Activated naive CD8-positive, alpha-beta T cell treated with anti-CD3 and anti-CD28 coated beads, Interleukin-2, amount 50 U/mL, for 24 hours (primary cell): ENCODE data around the gene NBAS.
"Not testable (repeated sequence)": the region's sequence is repeated elsewhere in the genome, so short reads cannot be mapped to it uniquely, and the experiment has no call there.

Experiments used
- ATAC-seq: fragments of 150-1000 bp; cut with Tn5 transposase; one replicate; pipeline ENCODE4 v1.10.0; 2021
- DNase-seq: peaks from one replicate; pipeline ENCODE4 v3.0.0; 2021
- H3K27ac Mint-ChIP-seq: one replicate; pipeline ENCODE4 v1.8.0; 2021; ENCODE audit warnings: mild to moderate bottlenecking, mixed read lengths
- H3K27me3 Mint-ChIP-seq: one replicate; pipeline ENCODE4 v1.8.0; 2021; ENCODE audit warnings: mixed read lengths
- H3K36me3 Mint-ChIP-seq: one replicate; pipeline ENCODE4 v1.8.0; 2021; ENCODE audit warnings: low read depth, mixed read lengths
- H3K4me1 Mint-ChIP-seq: one replicate; pipeline ENCODE4 v1.8.0; 2021; ENCODE audit warnings: mixed read lengths
- H3K4me3 Mint-ChIP-seq: one replicate; pipeline ENCODE4 v1.8.0; 2021; ENCODE audit warnings: mild to moderate bottlenecking, moderate library complexity, mixed read lengths
- H3K9me3 Mint-ChIP-seq: one replicate; pipeline ENCODE4 v1.8.0; 2021; ENCODE audit warnings: mixed read lengths

NBAS gene

DNA sequence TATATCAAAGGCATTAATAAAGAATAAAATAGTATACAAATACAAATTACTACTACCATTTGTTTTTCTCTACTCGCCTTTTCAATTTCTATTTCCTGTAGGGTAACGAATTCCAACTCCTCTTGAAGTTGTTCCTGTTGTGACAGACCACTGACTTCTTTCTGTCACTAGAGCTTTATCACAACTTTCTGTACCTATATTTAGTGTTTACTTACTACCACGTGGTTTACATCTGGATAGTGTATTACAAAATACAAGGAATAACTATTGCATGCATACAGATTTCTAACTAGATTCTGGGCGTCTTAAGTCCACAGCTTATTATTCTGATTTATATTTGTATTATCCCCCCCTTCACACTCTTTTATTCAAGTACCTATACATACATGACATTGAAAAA, 22.3 kb downstream of the NBAS start:
- Mint-ChIP-seq H3K36me3 (peaks cover 9% of the 10 kb centered on the region), H3K27ac (no peak overlapping the region), H3K27me3 (no peaks in the 10 kb centered on the region), H3K4me1 (peaks cover 9% of the 10 kb centered on the region), H3K4me3 (no peak overlapping the region), H3K9me3 (no peaks in the 10 kb centered on the region)
- ATAC-seq (no peak), DNase-seq (no peak)

DNA sequence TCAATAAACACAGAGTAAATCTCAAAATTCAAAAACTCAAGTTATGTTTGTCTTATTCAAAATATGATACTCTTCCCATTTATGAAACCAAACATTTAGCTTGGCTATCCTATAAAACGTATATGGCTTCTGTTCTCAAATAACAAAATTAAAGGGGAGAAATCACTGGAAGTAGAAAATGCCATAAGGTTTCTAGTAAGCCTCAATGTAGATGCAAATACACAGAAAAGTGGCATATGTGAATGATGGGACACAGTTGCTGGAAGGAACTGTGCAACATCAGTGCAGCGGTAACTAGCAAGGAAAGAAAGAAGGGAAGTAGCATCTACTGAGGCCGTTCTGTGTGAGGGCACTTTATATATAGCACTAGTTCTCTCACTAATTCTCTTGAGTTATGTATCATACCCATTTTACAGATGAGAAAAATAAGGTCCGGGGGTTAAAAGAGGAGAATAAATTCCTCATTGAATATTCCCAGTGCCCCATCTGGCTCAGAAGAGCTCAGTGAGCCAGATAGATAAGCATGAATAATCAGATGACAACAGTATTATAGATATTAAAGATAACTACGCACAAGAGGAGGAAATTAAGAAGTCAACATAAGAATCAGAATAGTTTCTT, 27.2 kb downstream of the NBAS start:
- Mint-ChIP-seq H3K4me1 (peaks cover 3% of the 10 kb centered on the region), H3K36me3 (peaks cover 20% of the 10 kb centered on the region), H3K27me3 (no peaks in the 10 kb centered on the region), H3K9me3 (no peaks in the 10 kb centered on the region), H3K4me3 (no peak overlapping the region), H3K27ac (no peak overlapping the region)
- DNase-seq (no peak), ATAC-seq (no peak)

DNA sequence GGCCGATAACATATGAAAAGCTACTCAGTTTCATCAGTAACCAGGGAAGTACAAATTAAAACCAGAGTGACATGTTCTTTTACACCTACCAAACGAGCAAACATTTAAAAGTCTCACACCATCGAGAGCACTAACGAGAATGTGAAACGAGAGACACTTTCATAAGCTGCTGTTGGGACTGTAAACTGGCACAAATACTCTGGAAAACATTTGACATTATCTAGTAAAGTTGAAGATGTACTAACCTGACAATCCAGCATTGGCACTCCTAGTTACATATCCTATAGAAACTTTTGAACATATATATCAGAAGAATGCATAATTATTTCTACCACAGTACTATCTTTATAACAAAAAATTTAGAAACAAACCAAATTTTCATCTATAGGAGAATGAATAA, 28.1 kb downstream of the NBAS start:
- no peak overlapping the region for H3K27ac Mint-ChIP-seq
- DNase-seq (no peak), ATAC-seq (no peak)
- peaks cover 20% of the 10 kb centered on the region for H3K36me3 Mint-ChIP-seq
- H3K4me3 Mint-ChIP-seq = no peak overlapping the region
- H3K4me1 Mint-ChIP-seq = peaks cover 3% of the 10 kb centered on the region
- H3K9me3 Mint-ChIP-seq = no peaks in the 10 kb centered on the region
- H3K27me3 Mint-ChIP-seq = no peaks in the 10 kb centered on the region

DNA sequence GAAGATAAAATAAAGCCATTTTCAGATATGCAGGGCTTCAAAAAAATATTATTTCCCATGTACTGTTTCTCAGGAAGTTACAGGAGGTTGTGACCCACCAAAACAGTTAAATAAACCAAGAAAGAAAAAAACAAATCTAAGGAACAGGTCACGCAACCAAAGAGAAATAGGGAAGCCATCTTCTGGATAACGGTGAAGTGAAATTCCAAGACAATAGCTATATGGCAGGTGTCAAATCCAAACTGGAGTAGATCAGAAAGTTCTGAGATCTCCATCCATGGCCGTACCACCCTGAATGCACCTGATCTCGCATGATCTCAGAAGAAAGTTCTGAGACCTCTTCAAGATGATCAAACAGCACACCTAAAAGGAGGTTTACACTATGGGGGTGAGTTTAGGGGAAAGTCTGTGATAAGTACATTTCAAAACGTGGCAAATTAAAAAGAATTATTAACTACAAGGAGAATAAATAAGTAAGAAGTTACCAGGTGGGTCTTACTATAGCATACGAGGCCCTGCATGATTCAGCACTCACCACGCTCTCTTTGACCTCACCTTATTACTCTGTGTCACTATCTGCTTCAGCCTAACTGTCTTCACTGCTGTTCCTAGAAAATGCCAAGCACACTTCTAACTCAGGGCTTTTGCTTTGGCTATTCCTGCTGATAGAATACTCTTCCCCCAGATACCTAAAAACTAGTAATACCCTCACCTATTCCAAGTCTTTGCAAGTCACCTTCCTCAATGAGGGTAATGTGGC, 29.9 kb downstream of the NBAS start:
- ATAC-seq (no peak), DNase-seq (no peak)
- peaks cover 31% of the 10 kb centered on the region for H3K36me3 Mint-ChIP-seq
- no peaks in the 10 kb centered on the region for H3K4me1 Mint-ChIP-seq
- H3K9me3 Mint-ChIP-seq = no peaks in the 10 kb centered on the region
- H3K4me3 Mint-ChIP-seq = no peak overlapping the region
- no peaks in the 10 kb centered on the region for H3K27me3 Mint-ChIP-seq
- H3K27ac Mint-ChIP-seq = no peak overlapping the region

DNA sequence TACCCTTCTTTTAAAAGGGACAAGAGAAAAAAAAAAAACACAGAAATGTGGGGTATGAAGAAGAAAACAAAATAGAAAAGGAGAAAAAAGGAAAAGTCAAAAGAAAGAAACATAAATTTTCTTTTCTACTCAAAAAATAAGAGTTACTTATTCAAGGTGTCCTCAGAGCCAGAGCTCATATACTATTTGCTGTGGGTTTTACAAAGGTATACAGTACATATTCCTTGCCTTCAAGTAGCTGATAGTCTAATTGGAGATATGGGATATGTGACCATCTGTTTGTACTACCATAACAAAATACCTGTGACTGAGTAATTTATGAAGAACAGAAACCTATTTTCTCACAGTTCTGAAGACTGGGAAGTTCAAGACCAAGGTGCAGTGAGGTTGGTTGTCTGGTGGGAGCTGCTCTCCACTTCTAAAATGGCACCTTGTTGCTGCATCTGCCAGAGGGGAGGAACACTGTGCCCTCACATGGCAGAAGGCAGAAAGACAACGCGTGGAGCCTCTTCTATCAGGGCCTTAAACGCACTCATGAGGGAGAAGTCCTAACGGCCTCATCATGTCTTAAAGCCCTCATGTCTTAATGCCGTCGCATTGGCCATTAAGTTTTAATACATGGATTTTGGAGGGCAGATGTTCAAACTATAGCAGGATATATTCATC, 33.9 kb downstream of the NBAS start:
- Mint-ChIP-seq H3K9me3 (no peaks in the 10 kb centered on the region), H3K36me3 (peaks cover 28% of the 10 kb centered on the region), H3K4me1 (no peaks in the 10 kb centered on the region), H3K27me3 (no peaks in the 10 kb centered on the region), H3K4me3 (no peak overlapping the region), H3K27ac (no peak overlapping the region)
- ATAC-seq (no peak), DNase-seq (no peak)

DNA sequence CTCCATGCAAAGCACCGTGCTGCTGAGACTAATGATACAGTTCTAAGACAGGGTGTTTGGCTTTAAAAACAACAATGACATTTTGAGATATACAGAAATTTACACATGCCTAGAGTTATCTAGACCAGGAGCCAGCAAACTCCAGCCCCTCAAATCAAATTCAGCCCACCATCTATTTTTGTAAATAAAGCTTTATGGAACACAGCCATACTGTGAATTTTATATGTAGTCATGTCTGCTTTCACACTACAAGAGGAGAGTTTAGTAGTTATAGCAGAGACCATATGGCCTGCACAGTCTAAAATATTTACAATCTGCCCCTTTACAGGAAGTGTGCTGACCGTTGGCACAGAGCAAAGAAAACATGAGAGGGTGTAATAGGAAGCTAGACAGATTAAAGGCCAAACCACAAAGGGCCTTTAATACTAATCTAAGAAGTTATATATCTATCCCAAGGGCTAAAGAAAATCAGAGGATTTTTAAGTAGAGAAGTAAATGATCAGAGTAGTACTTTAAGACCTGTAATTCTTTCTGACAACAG, 39.4 kb downstream of the NBAS start:
- ATAC-seq (no peak), DNase-seq (no peak)
- Mint-ChIP-seq H3K27me3 (no peaks in the 10 kb centered on the region), H3K36me3 (peaks cover 29% of the 10 kb centered on the region), H3K9me3 (no peaks in the 10 kb centered on the region), H3K4me1 (no peaks in the 10 kb centered on the region), H3K4me3 (no peak overlapping the region), H3K27ac (no peak overlapping the region)

DNA sequence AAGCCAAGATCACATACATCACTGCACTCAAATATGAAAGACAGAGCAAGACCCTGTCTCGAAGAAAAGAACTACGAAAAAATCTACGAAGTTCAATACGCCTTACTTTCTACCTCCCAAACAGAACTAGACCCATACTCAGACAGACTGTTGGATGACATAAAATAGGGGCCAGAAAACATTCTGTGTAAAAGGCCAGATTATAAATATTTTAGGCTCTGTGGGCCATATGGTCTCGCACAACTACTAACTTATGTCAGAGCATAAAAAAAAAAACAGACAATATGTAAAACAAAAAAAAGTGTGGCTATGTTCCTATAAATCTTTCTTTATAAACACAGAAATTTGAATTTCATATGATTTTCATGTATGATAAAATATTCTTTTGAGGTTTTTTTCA, 40.8 kb downstream of the NBAS start:
- H3K9me3 Mint-ChIP-seq = no peaks in the 10 kb centered on the region
- DNase-seq (no peak), ATAC-seq (no peak)
- peaks cover 25% of the 10 kb centered on the region for H3K36me3 Mint-ChIP-seq
- no peaks in the 10 kb centered on the region for H3K4me1 Mint-ChIP-seq
- H3K27me3 Mint-ChIP-seq = no peaks in the 10 kb centered on the region
- H3K27ac Mint-ChIP-seq = no peak overlapping the region
- no peak overlapping the region for H3K4me3 Mint-ChIP-seq

DNA sequence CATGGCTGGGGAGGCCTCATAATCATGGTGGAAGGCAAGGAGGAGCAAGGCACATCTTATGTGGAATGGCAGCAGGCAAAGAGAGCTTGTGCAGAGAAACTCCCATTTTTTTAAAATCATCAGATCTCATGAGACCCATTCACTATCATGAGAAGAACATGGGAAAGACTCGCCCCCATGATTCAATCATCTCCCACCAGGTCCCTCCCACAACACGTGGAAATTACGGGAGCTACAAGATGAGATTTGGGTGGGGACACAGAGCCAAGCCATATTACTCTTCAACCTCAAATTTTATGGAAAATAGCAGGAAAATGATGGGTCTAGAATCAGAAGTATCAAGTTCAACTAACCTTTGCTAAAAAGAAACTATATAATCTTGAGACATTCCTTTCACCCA, 42.4 kb downstream of the NBAS start:
- H3K4me3 Mint-ChIP-seq, ATAC-seq, H3K4me1 Mint-ChIP-seq, DNase-seq, H3K27ac Mint-ChIP-seq, H3K9me3 Mint-ChIP-seq, H3K27me3 Mint-ChIP-seq: not testable (repeated sequence)
- H3K36me3 Mint-ChIP-seq = peaks cover 30% of the 10 kb centered on the region

DNA sequence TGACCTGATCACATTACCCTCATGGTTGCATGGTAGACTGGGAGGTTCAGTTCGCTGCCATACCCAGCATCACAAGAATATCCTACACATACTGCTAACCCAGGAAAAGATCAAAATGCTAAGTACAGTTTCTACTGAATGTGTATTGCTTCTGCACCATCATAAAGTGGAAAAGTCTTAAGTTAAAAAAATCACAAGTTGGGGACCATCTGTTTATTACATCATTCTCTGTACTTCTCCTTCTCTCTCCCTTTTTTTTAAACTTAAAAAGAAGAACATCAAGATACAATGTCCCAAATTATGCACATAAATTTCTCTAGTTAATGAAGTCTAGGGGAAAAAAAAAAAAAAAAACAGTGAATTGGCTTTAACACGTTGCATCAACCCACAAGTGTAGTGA, 43.3 kb downstream of the NBAS start:
- Mint-ChIP-seq H3K27ac (no peak overlapping the region), H3K36me3 (peaks cover 40% of the 10 kb centered on the region)

DNA sequence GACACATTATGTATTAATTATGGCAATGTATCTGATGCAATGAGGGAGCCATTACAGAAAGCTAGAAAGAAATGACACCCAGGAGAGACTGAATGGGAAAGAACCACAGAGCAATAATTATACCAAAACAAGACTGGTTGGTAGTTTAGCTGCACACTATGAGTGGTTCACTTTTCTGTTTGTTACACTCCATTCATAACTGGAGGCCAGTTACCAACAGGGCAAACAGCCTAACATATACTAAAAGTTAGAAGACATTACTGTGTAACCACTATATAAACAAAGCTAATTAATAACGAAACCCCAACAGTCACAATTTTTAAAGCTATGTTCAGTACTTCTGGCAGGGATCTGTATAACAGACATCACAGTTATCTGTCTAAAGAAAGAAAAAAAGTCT, 49.4 kb downstream of the NBAS start:
- no peak overlapping the region for H3K27ac Mint-ChIP-seq
- no peak overlapping the region for H3K4me3 Mint-ChIP-seq
- DNase-seq (no peak), ATAC-seq (no peak)
- H3K36me3 Mint-ChIP-seq = peaks cover 49% of the 10 kb centered on the region
- no peaks in the 10 kb centered on the region for H3K4me1 Mint-ChIP-seq
- H3K9me3 Mint-ChIP-seq = no peaks in the 10 kb centered on the region
- no peaks in the 10 kb centered on the region for H3K27me3 Mint-ChIP-seq

More for the DNA sequence above, 43.3 kb downstream of the NBAS start:
- no peak overlapping the region for H3K4me3 Mint-ChIP-seq
- no peak for DNase-seq
- no peak for ATAC-seq
- H3K27me3 Mint-ChIP-seq = no peaks in the 10 kb centered on the region
- no peaks in the 10 kb centered on the region for H3K9me3 Mint-ChIP-seq
- H3K4me1 Mint-ChIP-seq = no peaks in the 10 kb centered on the region

DNA sequence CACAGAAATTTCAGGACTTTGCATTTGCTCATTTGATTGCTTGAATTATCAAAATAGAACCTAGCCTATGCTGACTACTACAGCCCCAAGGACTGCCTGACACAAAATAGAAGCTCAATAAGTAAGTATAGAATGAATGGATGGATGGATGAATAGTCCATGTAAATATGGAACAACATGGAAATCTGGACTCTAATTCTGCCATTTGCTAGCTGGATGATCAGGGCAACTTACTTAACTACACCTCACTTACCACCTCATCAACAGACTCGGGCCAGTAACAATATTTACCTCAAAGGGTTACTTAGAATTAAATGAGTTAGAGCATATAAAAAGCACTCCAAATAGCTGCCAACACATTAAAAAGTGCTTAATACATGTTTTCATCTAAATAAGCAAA, 50.6 kb downstream of the NBAS start:
- DNase-seq (no peak), ATAC-seq (no peak)
- Mint-ChIP-seq H3K4me1 (peaks cover 2% of the 10 kb centered on the region), H3K9me3 (no peaks in the 10 kb centered on the region), H3K27me3 (no peaks in the 10 kb centered on the region), H3K4me3 (no peak overlapping the region), H3K27ac (no peak overlapping the region), H3K36me3 (peaks cover 52% of the 10 kb centered on the region)

DNA sequence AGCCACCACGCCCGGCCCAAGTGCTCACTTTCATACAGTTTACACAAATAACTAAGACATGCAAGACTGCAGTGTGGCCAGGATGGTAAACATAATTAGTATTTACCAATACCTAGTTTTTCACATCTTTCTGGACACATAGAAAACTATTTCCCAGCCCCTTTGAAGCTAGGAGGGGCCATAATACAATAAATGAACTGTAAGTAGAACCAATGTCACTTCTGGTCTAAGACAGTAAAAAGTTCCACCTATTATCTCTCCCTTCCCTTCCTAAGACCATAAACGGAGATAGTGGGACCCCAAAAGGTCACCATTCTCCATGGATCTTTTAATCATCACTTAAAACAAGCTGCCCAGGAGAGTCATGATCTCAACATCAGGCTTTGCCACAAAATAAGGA, 51.0 kb downstream of the NBAS start:
- Mint-ChIP-seq H3K36me3 (peaks cover 54% of the 10 kb centered on the region), H3K4me3 (no peak overlapping the region), H3K27ac (no peak overlapping the region), H3K9me3 (no peaks in the 10 kb centered on the region), H3K4me1 (peaks cover 4% of the 10 kb centered on the region), H3K27me3 (no peaks in the 10 kb centered on the region)
- ATAC-seq (no peak), DNase-seq (no peak)

DNA sequence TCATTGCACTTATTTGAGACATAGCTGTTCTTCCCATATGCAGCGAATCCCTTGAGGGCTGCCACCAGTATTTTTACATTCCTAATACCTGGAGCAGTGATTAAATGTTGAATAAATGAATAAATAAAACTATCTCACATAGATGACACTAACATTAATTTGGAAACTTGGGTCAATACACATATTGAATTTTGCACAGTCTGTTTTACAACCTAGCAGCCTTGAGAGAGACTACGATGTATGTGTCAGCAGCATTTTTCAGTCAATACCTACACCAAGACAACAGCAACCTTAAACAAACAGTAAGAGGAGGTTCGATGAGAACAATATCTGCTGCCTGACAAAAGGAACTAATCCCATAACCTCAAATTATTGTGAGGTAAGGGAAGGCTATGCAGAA, 53.4 kb downstream of the NBAS start:
- ATAC-seq (no peak), DNase-seq (no peak)
- Mint-ChIP-seq H3K9me3 (no peaks in the 10 kb centered on the region), H3K36me3 (peaks cover 46% of the 10 kb centered on the region), H3K27ac (no peak overlapping the region), H3K27me3 (no peaks in the 10 kb centered on the region), H3K4me1 (peaks cover 4% of the 10 kb centered on the region), H3K4me3 (no peak overlapping the region)

DNA sequence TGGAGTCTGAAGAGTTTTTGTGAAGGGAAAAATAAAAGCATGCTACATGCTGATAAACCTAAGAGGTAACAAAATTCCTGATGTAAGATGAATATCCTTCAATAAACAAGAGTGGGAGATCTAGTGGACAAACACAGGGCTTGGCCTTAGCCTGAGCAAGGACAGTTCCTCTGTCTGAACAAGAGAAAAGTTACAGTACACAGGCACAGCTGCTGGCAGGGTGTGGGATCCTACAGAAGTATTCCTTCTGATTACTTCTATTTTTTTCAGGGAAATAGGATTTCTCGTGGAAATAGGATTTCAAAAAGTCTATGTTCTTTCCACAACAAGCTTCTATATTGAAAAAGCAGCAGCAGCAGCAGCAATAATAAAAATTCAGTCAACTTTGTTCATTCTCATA, 54.1 kb downstream of the NBAS start:
- no peak for ATAC-seq
- H3K9me3 Mint-ChIP-seq = no peaks in the 10 kb centered on the region
- H3K4me1 Mint-ChIP-seq = peaks cover 4% of the 10 kb centered on the region
- DNase-seq = no peak
- H3K36me3 Mint-ChIP-seq = peaks cover 51% of the 10 kb centered on the region
- no peak overlapping the region for H3K4me3 Mint-ChIP-seq
- no peak overlapping the region for H3K27ac Mint-ChIP-seq
- H3K27me3 Mint-ChIP-seq = no peaks in the 10 kb centered on the region

DNA sequence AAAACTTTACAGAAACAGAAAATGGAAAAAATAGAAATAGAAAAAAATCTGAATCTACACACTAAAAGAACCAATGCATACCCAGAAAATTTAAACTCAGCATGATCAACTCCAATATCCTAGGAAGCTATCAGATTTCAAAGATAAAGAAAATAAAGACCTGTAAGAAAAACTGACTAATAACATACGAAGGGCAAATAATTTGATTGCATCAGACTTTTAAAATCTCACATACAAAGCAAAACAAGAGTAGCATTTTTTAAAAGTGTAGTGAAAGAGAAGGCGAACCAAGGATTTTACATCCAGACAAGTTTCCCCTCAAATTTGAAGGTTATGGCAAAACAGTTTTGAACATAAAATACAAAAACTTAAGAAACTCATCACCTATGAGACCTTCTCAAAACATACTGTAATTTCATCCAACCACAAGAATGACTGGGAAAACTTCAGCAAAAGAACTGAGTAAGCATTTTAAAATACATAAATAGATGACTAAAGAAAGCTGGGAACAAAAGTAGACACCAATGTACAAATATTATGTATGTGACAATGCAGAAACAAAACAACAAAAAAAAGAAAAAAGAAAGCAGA, 54.8 kb downstream of the NBAS start:
- no peaks in the 10 kb centered on the region for H3K9me3 Mint-ChIP-seq
- ATAC-seq (no peak), DNase-seq (no peak)
- H3K27me3 Mint-ChIP-seq = no peaks in the 10 kb centered on the region
- no peak overlapping the region for H3K4me3 Mint-ChIP-seq
- H3K36me3 Mint-ChIP-seq = peaks cover 57% of the 10 kb centered on the region
- peaks cover 4% of the 10 kb centered on the region for H3K4me1 Mint-ChIP-seq
- H3K27ac Mint-ChIP-seq = peak overlapping the region; percentile 16
